Spleen (tissue), 11 donors: ENCODE measurements around the gene NFIX. TPM values are rescaled to one million over a fixed set of nuclear protein-coding genes. Genes with fewer than 3 reads are reported as not detected.

ENCODE experiments used
- DNase-seq: peaks from one replicate; pipeline ENCODE4 v3.0.0-alpha.2; 2020
- H3K27ac ChIP-seq, 8 donors: fragments of 200-600 bp; sonication (generic) in 7 of 8; 1 replicate in 4 of 8; 2 replicates in 4 of 8; pipeline versions ENCODE4 v1.5.0 to v1.8.0; 2016 to 2021; ENCODE audit warnings: inconsistent platforms in 4 of 8, mild to moderate bottlenecking in 4 of 8, moderate library complexity in 1 of 8
- H3K27me3 ChIP-seq, 7 donors: fragments of 200-600 bp; sonication (generic) in 6 of 7; replicated peaks in 1 of 7; 1 replicate in 4 of 7; 2 replicates in 3 of 7; pipeline versions ENCODE4 v1.5.0 to v1.8.0; 2016 to 2021; ENCODE audit warnings: inconsistent platforms in 3 of 7, mild to moderate bottlenecking in 1 of 7
- H3K36me3 ChIP-seq, 6 donors: fragments of 200-600 bp; sonication (generic) in 5 of 6; 1 replicate in 4 of 6; 2 replicates in 2 of 6; pipeline versions ENCODE4 v1.5.0 to v1.8.0; 2016 to 2021; ENCODE audit warnings: inconsistent platforms in 2 of 6
- H3K4me1 ChIP-seq, 6 donors: fragments of 200-600 bp; sonication (generic) in 5 of 6; 1 replicate in 3 of 6; 2 replicates in 3 of 6; pipeline versions ENCODE4 v1.5.0 to v1.8.0; 2016 to 2021; ENCODE audit warnings: inconsistent platforms in 3 of 6
- H3K4me3 ChIP-seq, 8 donors: fragments of 200-600 bp; sonication (generic) in 7 of 8; 1 replicate in 4 of 8; 2 replicates in 4 of 8; pipeline versions ENCODE4 v1.5.0 to v1.8.0; 2016 to 2021; ENCODE audit warnings: inconsistent platforms in 4 of 8, mild to moderate bottlenecking in 4 of 8, moderate library complexity in 2 of 8
- H3K9me3 ChIP-seq, 8 donors: fragments of 200-600 bp; sonication (generic) in 7 of 8; 1 replicate in 4 of 8; 2 replicates in 4 of 8; pipeline versions ENCODE4 v1.5.0 to v1.8.0; 2016 to 2021; ENCODE audit warnings: inconsistent platforms in 4 of 8
- POLR2A ChIP-seq, 3 donors: fragments of 450-650 bp; IDR thresholded peaks; one replicate each; pipeline ENCODE4 v1.5.1; 2017; ENCODE audit warnings: antibody characterized with exemption in 3 of 3, mild to moderate bottlenecking in 1 of 3
- POLR2AphosphoS5 ChIP-seq, 3 donors: sonication (generic); formaldehyde crosslinking; IDR thresholded peaks; one replicate each; pipeline ENCODE4 v1.5.1; 2017; ENCODE audit warnings: antibody characterized with exemption in 3 of 3
- WGBS, 5 donors: extraction: QIAGEN DNeasy Blood & Tissue Kit in 3 of 5; methylation state at CpG; one replicate each; pipeline versions ENCODE4 v1.1.5 to v1.1.7; 2013 to 2018; 5-methylcytosine and 5-hydroxymethylcytosine counted together
- intact Hi-C: fragments of 100-400 bp; cut with DNase I; formaldehyde crosslinking; loops from one replicate; pipeline ENCODE4 v1.15.0; 2023; ENCODE audit warnings: low total_unique reads
- polyA plus RNA-seq, 3 donors: library from polyadenylated mRNA; stranded (reverse); fragments of 200-250 nt; gene quantifications; one replicate each; pipeline ENCODE4 v1.2.1, GENCODE V29; 2013
- total RNA-seq, 7 donors: library from RNA; depleted of rRNA in 3 of 7; stranded (reverse); fragments of >200 nt in 3 of 7; fragmentation: NEBNext Ultra II Directional in 4 of 7; extraction: Animal tissue kit (Norgen Biotek cat#: 25700) in 4 of 7; gene quantifications; one replicate each; pipeline versions ENCODE4 v1.1.0 to v1.2.1, GENCODE V29; 2016 to 2021
- TF ChIP-seq, protein P1 (sequence below), 11 experiments: fragments of 200-600 bp in 7 of 11; fragments of 450-650 bp in 4 of 11; sonication (generic) in 4 of 11; IDR thresholded peaks in 8 of 11; conservative IDR thresholded peaks in 3 of 11; 1 replicate in 7 of 11; 2 replicates in 4 of 11; pipeline versions ENCODE4 v1.4.0 to v1.8.0; 2016 to 2021; ENCODE audit warnings: antibody characterized with exemption in 11 of 11, inconsistent platforms in 4 of 11, mild to moderate bottlenecking in 1 of 11
- donor health status: healthy with polysubstance abuse.
- donor health status: DM: no; HTN: no; CAD: no; lungs with moderate emphysema.
- donor health status: DM: no; HTN: no; CAD: no.
- donor health status: Bipolar disorder and iron deficiency.
- donor health status: healthy.
- donor health status: DM: no; HTN: no; CAD: no.
- donor health status: DM: yes; HTN: yes; CAD: no.

Gene NFIX
- total and polyA plus RNA-seq, 10 donors, result 1.1 to 41.4 (median 17.5) TPM

DNA sequence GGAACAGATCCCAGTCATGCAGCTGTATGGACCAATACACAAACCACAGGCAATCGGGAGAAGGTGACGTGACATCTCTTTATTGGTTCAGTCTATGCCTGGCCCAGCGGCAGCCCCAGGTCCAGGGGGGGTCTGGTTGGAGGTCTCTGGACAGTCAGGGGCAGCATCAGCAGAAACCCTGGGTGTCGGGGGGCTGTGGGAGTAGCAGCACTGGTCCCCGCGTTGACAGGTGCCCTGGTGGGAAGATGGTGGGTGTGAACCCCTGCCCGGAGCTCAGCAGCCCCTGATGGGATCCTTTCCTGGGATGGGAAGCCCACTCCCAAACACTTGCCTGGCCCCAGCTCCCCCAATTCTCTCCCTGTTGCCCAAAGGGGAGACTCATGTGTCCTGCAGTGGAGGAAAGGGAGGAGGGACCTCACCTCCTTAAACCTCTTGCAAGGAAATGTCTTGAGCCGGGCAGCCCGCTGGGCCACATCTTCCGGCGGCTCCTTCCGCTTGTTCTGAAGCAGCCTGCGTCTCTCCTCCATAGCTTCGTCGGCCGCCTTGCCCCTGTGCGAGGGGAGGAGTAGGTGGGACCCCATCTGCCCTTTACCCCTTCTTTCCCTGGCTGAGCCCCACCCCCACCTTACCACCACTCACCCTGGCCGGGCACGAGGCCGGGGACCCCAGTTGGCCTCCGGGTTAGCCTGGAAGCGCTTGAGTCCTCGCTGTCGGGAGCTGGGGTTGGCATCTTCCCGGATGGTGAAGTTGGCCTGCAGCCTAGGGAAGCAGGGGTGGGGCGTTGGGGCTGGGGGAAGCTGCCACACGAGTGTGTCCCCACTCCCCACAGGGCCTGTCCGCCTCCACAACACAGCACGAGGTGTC, 109.8 kb downstream of the NFIX start:
- 21 to 48% (median 25%) methylated on average over 20 to 29 of the region's 29 CpGs for WGBS, 5 donors
- peak; percentile 92 for DNase-seq
- peaks cover 0 to 45% (median 19%) of the 10 kb centered on the region in 6 donors for H3K36me3 ChIP-seq
- no peaks in the 10 kb centered on the region for H3K27me3 ChIP-seq
- TF ChIP-seq POLR2A (IDR thresholded peaks at IDR 0.05) (no peak), POLR2AphosphoS5 (IDR thresholded peaks at IDR 0.05) (peak; percentile 36 to 55 (median 39))
- TF ChIP-seq, protein P1, sequence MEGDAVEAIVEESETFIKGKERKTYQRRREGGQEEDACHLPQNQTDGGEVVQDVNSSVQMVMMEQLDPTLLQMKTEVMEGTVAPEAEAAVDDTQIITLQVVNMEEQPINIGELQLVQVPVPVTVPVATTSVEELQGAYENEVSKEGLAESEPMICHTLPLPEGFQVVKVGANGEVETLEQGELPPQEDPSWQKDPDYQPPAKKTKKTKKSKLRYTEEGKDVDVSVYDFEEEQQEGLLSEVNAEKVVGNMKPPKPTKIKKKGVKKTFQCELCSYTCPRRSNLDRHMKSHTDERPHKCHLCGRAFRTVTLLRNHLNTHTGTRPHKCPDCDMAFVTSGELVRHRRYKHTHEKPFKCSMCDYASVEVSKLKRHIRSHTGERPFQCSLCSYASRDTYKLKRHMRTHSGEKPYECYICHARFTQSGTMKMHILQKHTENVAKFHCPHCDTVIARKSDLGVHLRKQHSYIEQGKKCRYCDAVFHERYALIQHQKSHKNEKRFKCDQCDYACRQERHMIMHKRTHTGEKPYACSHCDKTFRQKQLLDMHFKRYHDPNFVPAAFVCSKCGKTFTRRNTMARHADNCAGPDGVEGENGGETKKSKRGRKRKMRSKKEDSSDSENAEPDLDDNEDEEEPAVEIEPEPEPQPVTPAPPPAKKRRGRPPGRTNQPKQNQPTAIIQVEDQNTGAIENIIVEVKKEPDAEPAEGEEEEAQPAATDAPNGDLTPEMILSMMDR (IDR thresholded peaks at IDR 0.05 in 8 of 11, conservative IDR thresholded peaks at IDR 0.05 in 3 of 11), result peak in 7 of 11 experiments; percentile 2 to 62 (median 28)
- peaks cover 19 to 75% (median 65%) of the 10 kb centered on the region in 6 donors for H3K4me1 ChIP-seq
- intact Hi-C loops, result loop anchor here (5.0 kb wide), 1 partner anchor 47 kb away; the partner anchor contains the start of genes IER2 and STX10
- H3K27ac ChIP-seq, result peak overlapping the region; percentile 74 to 99 (median 97)
- peak overlapping the region; percentile 33 to 88 (median 56) for H3K4me3 ChIP-seq
- H3K9me3 ChIP-seq, result no peaks in the 10 kb centered on the region

DNA sequence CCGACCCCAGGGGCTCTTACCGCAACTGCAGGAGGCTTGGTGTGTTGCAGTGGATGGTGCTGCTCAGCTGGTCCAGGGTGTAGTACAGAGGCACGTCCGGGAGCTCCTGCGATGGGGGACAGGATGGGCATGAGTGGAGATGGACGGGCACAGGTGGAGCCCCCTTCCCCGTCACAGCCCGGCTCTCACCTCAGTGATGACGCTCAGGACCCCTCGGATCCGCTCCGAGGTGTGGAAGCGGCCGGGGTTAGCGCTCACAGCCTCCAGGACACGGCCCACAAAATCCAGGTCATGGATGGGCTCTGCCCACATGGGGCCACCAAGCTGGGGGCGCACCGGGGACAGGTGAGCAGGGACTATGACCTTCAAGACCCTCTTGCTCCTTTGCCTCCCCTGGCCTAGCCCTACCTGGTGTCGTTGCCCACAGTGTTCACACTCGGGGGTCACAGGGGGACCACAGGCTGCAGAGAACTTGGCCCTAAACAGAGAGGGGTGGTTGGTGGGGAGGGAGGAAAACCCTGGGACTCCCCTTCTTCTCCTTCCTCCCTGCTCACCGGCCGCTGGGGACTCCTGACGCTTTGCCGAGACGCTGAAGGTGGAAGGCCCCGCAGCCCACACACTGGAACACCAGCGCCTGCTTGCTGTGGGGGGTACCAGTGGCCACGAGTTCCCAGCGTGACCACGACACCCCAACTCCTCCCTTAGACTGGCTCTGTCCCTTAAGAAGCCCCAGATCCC, 114.3 kb downstream of the NFIX start:
- peaks cover 0 to 72% (median 35%) of the 10 kb centered on the region in 6 donors for H3K36me3 ChIP-seq
- TF ChIP-seq, protein P1 (IDR thresholded peaks at IDR 0.05 in 8 of 11, conservative IDR thresholded peaks at IDR 0.05 in 3 of 11), result no peak
- TF ChIP-seq POLR2A (IDR thresholded peaks at IDR 0.05) (no peak), POLR2AphosphoS5 (IDR thresholded peaks at IDR 0.05) (no peak)
- H3K4me1 ChIP-seq, result peaks cover 0 to 36% (median 22%) of the 10 kb centered on the region in 6 donors
- DNase-seq, result peak; percentile 75
- 94 to 97% (median 96%) methylated on average over 24 to 30 of the region's 30 CpGs for WGBS, 5 donors
- no peak overlapping the region for H3K27ac ChIP-seq
- H3K27me3 ChIP-seq, result no peaks in the 10 kb centered on the region
- H3K4me3 ChIP-seq, result no peak overlapping the region
- intact Hi-C loops, result no loop called here
- H3K9me3 ChIP-seq, result no peaks in the 10 kb centered on the region

DNA sequence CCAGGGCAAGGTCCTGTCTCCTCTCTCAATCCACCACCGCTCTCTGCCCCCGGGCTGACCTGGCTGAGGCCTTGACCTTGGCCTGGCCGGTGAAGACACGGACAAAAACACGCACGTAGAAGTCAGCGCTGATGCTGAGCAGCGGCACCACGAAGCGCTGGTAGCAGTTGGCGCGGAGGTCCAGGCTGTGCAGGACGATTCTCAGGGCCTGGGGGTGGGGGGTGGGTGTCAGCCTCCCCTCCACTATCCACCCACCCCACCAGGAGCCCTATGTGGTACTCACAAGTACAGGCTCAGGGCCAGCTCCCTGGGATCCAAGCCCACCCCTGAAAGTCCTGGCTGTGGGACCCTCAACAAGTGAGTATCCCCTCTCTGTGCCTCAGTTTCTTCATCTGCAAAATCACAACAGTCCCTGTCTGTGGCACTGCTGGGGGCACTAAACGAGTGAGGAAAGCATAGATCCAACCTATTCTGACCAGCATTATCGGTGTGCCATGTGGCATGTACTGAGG, 114.9 kb downstream of the NFIX start:
- Histone ChIP-seq H3K27me3 (no peaks in the 10 kb centered on the region), H3K9me3 (no peaks in the 10 kb centered on the region), H3K27ac (no peak overlapping the region), H3K4me1 (peaks cover under 1 to 36% (median 19%) of the 10 kb centered on the region in 6 donors), H3K36me3 (peaks cover 0 to 79% (median 36%) of the 10 kb centered on the region in 6 donors), H3K4me3 (no peak overlapping the region)
- TF ChIP-seq POLR2AphosphoS5 (IDR thresholded peaks at IDR 0.05) (no peak), POLR2A (IDR thresholded peaks at IDR 0.05) (no peak)
- TF ChIP-seq, protein P1 (IDR thresholded peaks at IDR 0.05 in 8 of 11, conservative IDR thresholded peaks at IDR 0.05 in 3 of 11), result no peak
- intact Hi-C loops, result no loop called here
- no peak for DNase-seq
- 80 to 95% (median 89%) methylated on average over 15 of the region's 15 CpGs for WGBS, 5 donors
